ENCODE data around the gene SLC22A2.
"Not testable (repeated sequence)": the region's sequence is repeated elsewhere in the genome, so short reads cannot be mapped to it uniquely, and the experiment has no call there.

Gene SLC22A2

GRCh38 chr6:160258346-160259142, at the start of gene SLC22A2:
TSS of gene SLC22A2 (minus strand) at chr6:160258821. CDS start at chr6:160258757, 64 bp downstream.
- no peak for DNase-seq (ENCODE audit: low read depth in 2 of 2)

GRCh38 chr6:160305926-160306713, 47.5 kb upstream of the SLC22A2 start:
- no peak for DNase-seq (ENCODE audit: low read depth in 2 of 2)

DNA sequence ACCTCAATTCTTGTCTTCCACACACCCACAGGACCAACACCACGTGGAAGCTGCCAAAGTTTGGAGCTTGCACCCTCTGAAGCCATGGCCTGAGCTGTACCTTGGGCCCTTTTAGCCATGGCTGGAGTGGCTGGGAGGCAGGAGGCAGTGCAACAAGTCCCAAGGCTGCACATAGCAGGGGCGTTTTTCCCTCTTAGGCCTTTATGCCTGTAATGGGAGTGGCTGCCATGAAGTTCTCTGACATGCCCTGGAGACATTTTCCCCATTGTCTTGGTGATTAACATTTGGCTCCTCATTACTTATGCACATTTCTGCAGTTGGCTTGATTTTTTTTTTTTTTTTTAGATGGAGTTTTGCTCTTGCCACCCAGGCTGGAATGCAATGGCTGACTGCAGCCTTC, 45.2 kb upstream of the SLC22A2 start:
- DNase-seq (ENCODE audit: low read depth in 2 of 2): no peak

DNA sequence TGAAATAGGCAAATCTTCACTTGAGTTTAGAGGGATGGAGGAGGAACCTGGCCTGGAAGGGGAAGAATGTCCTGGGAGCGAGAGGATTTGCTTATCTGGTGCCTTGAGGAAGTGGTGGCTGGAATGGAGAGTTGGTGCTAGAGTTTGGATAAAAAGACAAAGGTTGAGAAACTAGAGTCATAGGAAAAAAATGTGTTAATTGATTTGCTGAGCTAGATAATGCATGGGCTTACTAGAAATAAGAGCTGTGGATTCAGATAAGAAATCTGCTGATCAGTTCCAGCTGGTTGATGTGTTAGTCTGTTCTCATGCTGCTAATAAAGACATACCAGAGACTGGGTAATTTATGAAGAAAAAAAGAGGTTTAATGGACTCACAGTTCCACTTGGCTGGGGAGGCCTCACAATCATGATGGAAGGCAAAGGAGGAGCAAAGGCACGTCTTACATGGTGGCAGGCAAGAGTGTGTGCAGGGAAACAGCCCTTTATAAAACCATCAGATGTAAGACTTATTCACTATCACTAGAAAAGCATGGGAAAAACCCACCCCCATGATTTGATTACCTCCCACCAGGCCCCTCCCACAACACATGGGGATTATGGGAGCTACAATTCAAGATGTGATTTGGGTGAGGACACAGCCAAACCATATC, 43.9 kb upstream of the SLC22A2 start:
- not testable (repeated sequence) for DNase-seq (ENCODE audit: low read depth in 2 of 2)

DNA sequence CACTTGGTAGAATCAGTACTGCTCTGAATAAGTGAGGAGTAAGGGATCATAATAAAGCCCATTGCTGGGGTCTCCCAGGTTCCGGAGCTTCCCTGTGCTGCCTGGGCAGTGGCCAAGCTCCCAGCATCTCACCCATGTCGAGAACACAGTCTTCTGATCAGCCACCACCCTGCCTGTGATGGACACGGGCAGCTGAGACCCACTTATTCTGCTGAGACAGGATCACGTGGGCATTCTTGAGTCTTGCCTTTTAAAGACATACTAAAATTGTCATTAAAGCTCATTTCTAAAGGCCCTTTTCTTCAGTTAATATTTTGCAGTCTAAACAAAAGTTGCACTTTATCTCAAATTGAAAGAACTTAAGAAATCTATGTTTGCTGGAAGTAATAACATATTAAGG, 42.7 kb upstream of the SLC22A2 start:
- DNase-seq (ENCODE audit: low read depth in 2 of 2): no peak

- no peak for DNase-seq (ENCODE audit: low read depth in 2 of 2)
These were observed 41.6 kb upstream of the SLC22A2 start for GRCh38 chr6:160300076-160300695.

DNA sequence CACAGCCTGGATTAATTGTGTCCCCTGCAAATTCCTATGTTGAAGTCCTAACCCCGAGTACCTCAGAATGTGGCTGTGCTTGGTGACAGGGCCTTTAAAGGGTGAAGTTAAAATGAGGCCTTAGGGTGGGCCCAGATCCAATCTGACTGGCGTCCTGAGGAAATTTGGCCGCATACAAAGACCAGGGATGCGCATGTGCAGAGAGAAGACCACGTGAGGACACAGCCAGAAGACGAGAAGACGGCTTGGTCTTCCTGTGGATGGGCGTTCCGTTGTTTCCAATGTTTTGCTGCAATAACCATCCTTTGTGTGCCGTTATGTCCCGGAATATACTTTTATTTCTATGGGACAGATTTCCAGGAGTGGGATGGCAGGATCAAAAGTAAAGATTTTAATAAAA, 40.9 kb upstream of the SLC22A2 start:
- DNase-seq (ENCODE audit: low read depth in 2 of 2): no peak

DNA sequence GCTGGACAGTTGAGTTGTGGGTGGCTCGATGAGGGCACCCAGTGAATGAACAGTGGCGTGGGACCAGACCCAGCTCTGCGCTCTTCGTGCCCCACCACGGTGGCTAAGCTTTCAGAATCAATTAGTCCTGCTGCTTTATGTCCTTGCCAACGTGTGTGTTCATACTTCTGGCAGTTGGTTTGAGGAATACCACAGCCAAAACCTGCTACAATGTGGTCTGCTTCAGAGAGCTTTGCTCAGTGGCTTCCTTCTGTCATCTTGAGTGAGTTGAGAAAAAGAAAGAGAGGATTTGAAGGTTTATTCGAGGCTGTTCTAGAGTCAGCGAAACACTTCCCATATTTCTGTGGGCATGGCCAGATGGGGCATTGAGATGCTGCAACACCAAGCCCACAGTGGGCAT, 39.5 kb upstream of the SLC22A2 start:
- no peak for DNase-seq (ENCODE audit: low read depth in 2 of 2)

DNA sequence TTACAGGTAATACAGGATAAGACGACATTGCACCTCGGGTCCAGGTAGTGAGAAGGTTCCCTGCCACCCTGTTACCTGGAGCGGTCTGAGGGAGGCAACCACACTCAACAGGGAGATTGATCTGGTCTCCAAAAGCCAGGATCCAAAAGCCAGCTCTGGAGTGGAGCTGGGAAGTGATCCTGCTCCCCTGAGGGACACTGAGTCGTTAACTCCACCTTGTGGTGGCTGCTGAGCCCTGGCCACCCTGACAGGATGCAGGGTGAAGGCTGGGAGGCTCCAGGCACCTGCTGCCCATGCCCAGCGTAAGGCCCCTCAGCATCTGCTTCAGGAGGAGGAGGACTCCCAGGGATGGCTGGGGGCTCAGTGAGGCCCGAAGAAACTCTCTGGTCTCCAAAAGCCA, 38.7 kb upstream of the SLC22A2 start:
- DNase-seq (ENCODE audit: low read depth in 2 of 2): no peak

DNA sequence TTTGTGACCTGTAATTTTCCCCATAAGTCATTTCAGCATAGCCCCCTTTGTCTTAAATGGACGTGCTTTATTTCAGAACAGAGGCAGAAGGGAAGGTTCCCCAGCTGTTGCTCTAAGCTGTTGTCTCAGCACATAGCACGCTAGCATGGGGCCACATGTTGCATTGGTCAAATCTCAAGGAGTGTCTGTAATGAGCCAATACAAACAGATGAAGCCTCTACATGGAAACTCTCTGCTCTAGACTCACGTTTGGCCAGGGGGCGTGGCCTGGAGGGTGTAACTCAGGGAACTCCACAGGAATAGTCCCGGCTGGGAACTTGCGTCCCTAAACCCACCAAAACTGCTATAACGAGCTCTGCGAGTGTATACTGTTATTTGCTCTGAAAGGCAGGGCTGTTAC, 35.2 kb upstream of the SLC22A2 start:
- DNase-seq (ENCODE audit: low read depth in 2 of 2): no peak

DNA sequence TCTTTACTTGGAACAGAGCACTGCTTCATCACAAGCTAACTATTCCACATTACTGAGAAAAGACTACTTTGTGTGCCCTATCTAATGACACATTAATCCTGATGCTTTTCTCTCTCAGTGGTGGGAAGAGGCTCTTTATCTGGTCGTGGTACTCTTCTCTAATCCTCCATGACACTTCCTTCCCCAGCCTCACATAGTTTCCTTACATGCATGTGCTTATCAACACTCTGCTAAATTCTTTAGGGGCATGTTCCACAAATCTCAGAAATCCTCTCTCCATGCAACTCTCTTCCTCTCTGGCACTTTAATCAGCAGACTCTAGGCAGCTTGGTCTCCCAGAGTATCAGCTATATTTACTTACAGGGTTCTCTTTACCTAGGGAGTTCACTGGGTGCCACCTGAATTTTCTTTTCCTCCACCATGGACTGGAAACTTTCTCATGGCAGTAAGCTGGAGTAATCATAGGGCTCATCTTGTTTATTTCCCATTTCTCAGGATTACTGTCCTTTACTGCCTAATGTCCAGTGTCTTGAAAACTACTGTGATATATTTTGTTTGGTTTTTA, 27.0 kb upstream of the SLC22A2 start:
- DNase-seq (ENCODE audit: low read depth in 2 of 2): no peak

DNA sequence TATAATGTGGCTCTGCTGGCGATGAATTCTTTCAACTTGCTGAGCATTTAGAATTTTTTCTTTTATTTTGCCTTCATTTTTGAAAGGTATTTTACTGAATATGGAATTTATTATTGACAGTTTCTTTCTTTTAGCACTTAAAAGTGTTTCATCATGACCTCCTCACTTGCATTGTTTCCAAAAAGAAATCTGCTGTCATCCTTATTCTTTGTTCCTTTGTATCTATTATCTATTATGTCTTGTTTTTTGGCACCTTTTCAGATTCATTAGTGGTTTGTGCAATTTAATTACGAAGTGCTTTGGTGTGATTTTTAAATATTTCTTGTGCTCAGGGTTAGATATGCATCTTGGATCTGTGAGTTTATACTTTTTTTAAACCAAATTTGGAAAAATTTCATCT, 26.0 kb upstream of the SLC22A2 start:
- DNase-seq (ENCODE audit: low read depth in 2 of 2): no peak

- no peak for DNase-seq (ENCODE audit: low read depth in 2 of 2)
These were observed 23.8 kb upstream of the SLC22A2 start for GRCh38 chr6:160282444-160282843.

DNA sequence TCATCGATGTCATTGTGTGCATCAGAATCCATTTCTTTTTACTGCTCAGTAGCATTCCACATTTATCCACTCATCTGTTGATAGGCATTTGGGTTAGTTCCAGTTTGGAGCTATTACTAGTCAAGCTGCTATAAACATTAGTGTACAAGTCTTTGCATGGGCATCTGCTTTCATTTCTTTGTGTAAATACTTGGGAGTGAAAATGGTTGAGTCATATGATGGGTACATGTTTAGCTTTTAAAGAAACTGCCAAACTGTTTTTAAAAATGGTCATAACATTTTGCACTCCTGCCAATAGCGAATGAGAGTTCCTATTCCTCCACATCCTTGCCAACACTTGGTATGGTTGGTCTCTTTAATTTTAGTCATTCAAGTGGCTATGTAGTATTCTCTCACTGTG, 21.2 kb upstream of the SLC22A2 start:
- DNase-seq (ENCODE audit: low read depth in 2 of 2): no peak

GRCh38 chr6:160278786-160279310, 20.2 kb upstream of the SLC22A2 start:
- no peak for DNase-seq (ENCODE audit: low read depth in 2 of 2)

DNA sequence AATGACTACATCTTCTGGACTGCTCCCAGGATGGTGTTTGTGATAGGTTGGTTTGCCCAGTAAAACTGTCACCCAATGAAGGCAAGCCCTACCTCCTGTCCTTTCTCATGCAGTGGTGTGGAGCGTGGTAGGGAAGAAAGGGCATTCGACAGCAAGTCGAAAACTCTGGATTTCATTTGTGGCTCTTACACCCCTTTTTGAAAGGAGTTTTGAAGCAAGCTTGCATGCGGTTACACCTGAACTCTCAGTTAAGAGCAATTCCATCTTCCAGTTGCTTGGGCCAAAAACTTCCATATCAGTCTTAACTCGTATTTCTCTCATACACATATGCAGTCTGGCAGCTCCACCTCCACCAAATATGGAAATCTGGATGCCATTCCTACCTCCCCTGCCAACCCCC, 19.7 kb upstream of the SLC22A2 start:
- DNase-seq (ENCODE audit: low read depth in 2 of 2): no peak

DNA sequence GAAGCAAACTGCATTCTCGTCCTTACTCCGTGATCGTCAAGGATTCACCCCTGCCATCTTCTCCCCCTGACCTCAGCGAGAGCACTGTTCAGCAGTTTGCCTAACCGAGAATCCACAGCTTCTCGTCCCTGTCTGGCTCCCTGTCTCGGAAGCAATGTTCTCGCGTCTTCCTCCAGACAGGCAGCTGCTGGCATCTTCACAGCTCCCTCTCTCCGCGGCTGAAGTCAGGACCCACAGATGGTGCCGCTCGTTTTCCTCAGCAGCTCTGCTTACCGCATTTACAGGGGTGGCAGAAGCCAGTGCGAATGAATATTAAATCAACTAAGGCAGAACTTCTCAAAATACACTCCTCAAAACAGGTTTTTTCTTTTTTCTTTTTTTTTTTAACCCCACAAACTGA, 18.9 kb upstream of the SLC22A2 start:
- no peak for DNase-seq (ENCODE audit: low read depth in 2 of 2)

- DNase-seq (ENCODE audit: low read depth in 2 of 2): no peak
These were observed 18.5 kb upstream of the SLC22A2 start for GRCh38 chr6:160277144-160277543.

DNA sequence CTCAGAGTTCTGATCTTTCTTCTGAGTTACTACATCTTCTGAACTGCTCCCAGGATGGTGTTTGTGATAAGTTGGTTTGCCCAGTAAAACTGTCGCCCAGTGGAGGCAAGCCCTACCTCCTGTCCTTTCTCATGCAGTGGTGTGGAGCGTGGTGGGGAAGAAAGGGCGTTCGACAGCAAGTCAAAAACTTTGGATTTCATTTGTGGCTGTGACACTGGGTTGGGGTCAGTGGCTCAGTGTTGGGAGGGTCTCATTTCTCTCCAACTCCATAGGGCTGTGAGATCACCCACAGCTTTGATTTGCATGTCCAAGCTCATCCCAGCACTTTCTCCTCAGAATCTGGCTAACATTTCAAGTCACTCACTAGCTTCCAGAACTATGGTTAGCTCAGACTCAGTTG, 17.5 kb upstream of the SLC22A2 start:
- DNase-seq (ENCODE audit: low read depth in 2 of 2): no peak

- no peak for DNase-seq (ENCODE audit: low read depth in 2 of 2)
These were observed 16.9 kb upstream of the SLC22A2 start for GRCh38 chr6:160275511-160276003.

DNA sequence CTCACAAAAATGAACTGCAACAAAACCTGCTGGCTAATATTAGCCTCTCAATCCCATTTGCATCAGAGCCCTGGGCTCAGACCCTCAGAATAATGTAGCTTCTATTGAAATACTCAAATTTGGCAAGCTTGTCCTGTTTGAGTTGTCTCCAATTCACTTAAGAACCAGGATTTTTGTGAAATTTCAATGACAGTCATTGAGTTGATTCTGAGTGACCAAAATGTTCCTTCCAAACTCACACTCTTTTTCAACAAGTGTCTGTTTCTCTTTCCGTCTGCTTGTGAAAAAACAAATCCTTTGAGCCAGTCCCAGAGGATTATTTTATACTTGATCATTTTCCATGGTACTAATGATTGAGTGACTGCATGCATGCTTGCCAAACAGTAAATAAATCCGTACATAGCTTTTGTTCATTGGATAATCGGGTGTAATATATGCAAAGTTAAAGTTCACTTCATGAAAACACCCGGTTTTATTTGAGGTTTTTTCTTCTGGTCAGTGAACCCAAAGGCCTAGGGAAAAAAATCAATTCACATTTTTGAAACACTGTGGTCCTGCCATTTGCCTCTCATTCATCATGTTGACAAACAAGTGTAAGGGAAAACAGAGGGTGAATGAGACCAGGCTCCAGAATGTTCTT, 16.4 kb upstream of the SLC22A2 start:
- no peak for DNase-seq (ENCODE audit: low read depth in 2 of 2)

Measured in activated CD8-positive, alpha-beta memory T cell treated with anti-CD3 and anti-CD28 coated beads for 4 hours (primary cell).